HG03135 (cell line): ENCODE data around the gene HDLBP.

Experiments used
- ATAC-seq: cut with Tn5 transposase; IDR thresholded peaks from one replicate; pipeline ENCODE4 v1.9.1; 2021; ENCODE audit warnings: mild to moderate bottlenecking, moderate library complexity; ENCODE audit not compliant: unreplicated experiment

HDLBP gene

GRCh38 chr2:241232736-241233575 lies 82.5 kb downstream of the HDLBP start:
- ATAC-seq, result no peak

- ATAC-seq, result no peak
These were observed 85.0 kb downstream of the HDLBP start for GRCh38 chr2:241230435-241230834.

GRCh38 chr2:241229563-241230401 lies 85.7 kb downstream of the HDLBP start:
- ATAC-seq, result no peak

GRCh38 chr2:241228860-241229516 lies 86.5 kb downstream of the HDLBP start:
- no peak for ATAC-seq

GRCh38 chr2:241228081-241228859 lies 87.2 kb downstream of the HDLBP start:
- ATAC-seq, result no peak

GRCh38 chr2:241227594-241227993 lies 87.9 kb downstream of the HDLBP start:
- no peak for ATAC-seq

GRCh38 chr2:241226723-241227572 lies 88.5 kb downstream of the HDLBP start:
- no peak for ATAC-seq

- ATAC-seq, result no peak
These were observed 89.5 kb downstream of the HDLBP start for GRCh38 chr2:241225983-241226382.

- ATAC-seq, result no peak
These were observed 89.9 kb downstream of the HDLBP start for GRCh38 chr2:241225545-241225944.

GRCh38 chr2:241224851-241225438 lies 90.5 kb downstream of the HDLBP start:
- no peak for ATAC-seq

GRCh38 chr2:241224018-241224850 lies 91.2 kb downstream of the HDLBP start:
- no peak for ATAC-seq

GRCh38 chr2:241223211-241224017 lies 92.1 kb downstream of the HDLBP start:
- ATAC-seq, result no peak

GRCh38 chr2:241219856-241220356 lies 95.6 kb downstream of the HDLBP start:
- ATAC-seq, result no peak

- ATAC-seq, result no peak
These were observed 96.5 kb downstream of the HDLBP start for GRCh38 chr2:241219030-241219382.

- no peak for ATAC-seq
These were observed 97.1 kb downstream of the HDLBP start for GRCh38 chr2:241218131-241219029.

- peak; percentile 59 for ATAC-seq
These were observed 98.0 kb downstream of the HDLBP start for GRCh38 chr2:241217320-241218031.
